Stimulated activated CD8-positive, alpha-beta memory T cell treated with anti-CD3 and anti-CD28 coated beads, Interleukin-12 subunit alpha, Interleukin-12 subunit beta, amount 100 ng/mL, for 24 hours (primary cell): ENCODE measurements around the gene TAC3.
"Not testable (repeated sequence)": the region's sequence is repeated elsewhere in the genome, so short reads cannot be mapped to it uniquely, and the experiment has no call there.

Experiments used
- DNase-seq: peaks from one replicate; pipeline ENCODE4 v3.0.0-alpha.2; 2020; ENCODE audit errors: extremely low read depth

TAC3 gene

DNA sequence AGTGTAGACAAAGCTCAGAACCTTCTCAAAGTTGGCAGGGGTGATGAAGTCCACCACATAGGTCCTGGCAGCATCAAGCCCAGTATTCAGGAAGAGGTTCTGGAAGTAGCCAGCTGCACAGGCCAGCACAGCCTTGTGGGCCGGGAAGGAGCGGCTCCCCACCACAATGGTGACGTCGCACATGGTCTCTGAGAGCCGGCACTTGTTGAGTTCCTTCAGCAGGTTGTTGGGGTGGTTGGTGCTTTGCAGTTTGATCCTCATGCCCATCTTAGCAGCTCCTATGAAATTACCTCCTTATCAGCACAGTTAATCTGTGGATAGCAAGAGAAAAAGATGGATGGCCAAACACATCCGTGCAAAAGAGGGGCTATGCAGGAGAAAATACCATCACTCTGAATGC, 11.7 kb downstream of the TAC3 start:
- no peak for DNase-seq

DNA sequence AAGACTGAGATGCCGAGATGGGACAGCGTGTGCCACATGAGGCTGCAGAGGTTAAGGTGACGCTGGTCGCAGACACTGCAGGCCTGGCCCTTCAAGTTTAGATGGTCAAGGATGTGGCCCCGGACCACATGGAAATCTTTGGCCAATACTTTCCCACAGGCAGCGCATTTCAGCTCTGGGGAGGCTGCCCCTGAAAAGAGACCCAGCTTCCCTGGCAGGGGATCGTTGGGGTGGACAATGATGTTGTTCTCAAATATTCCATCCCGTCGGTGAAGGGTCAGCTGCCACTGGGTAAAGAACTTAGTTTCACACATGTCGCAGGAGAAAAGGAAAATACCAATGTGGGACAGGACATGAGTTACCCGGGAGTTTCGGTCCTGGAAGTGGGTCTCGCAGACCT, 12.9 kb downstream of the TAC3 start:
- no peak for DNase-seq

DNA sequence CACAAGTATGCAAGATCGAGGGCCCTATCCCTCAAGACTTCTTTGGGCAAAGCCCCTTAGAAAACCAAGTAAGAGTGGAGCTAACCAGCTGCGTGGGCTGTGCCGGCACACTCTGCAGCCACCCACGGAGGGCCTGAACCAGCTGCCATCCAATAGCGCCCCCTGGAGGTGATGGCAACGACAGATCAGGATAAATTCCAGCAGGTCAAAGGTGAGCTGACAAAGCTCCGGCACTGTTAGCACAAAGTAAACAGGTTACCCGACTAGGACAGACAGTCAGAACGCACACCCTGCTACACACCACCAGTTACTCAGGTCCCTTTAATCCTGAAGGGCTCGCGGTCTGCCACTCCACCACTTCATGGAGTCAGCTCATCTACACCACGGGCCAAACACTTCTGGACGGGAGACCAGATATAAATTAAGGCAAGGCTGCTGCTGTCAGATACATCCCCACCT, 14.9 kb downstream of the TAC3 start:
- DNase-seq: peak; percentile 50

DNA sequence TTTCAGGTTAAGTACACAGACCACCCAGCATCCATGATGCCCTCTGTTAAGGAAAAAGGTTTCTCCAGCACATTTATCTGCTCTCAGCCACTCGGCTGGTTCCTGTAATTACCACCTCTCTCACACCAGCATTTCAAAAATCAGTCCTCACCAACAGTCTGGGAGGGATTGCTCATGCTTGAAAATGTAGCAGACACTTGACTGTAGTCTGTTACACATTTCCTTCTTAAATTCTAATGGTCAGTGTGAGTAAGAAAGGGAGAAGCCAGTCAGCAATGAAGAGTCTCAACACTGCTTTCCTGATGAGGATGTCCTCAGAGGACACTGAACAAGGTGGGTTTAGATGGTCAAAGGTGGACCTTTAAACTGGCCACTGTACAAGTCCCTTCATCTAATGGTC, 15.9 kb downstream of the TAC3 start:
- no peak for DNase-seq

DNA sequence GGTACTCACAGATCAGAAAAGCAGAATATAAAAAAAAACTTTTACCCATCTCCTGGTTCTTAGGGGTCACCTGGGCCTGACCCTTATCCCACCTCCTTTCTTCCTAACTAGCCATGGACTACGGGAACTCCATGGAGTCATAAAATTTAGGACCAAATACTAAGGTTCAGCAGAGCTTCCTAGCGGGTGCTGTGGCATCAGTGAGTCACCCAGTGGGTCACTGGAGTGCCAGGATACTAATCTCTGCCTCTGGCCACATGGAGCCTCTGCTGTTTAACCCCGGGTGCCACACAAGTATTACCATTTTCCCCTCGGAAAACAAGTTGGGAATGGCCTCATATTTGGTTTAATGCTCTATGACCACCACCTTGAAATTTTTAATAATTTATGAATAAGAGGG, 16.9 kb downstream of the TAC3 start:
- DNase-seq: no peak

DNA sequence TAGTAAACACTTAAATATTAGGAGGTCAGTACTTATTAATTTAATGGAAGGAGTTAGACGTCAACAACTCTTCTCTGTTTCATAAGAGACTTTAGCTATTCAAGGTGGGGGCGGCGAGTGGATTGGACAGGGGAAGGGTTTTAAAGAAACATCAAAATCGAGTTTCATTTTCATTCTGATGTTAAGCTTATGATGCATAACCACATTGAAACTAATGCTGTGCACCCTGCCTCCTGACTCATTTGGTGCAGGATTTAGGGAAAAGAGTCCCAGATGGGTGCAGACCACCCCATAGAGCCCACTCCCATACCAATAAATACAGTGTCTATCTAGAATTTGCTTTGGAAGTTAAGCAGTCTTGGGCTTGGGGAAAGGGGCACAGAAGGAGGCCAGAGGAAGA, 17.3 kb downstream of the TAC3 start:
- no peak for DNase-seq

DNA sequence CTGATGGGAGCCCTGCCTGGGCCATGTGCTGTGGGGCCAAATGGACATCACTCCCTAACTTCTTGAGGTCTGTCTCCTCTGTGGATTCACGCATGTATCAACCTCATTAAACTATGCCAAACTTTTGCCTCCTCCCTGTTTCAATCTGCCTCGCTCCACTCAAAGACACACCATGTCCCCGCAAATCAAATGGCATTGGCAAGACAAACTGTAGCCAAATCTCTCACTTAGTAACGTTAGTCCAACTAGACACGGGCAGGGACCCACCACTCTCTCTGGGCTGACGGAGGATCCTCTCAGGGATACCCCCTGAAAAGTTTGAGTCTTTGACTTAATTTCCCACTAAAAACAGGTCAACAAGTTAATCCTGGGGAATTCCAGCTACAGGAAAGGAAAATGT, 18.0 kb downstream of the TAC3 start:
- no peak for DNase-seq

DNA sequence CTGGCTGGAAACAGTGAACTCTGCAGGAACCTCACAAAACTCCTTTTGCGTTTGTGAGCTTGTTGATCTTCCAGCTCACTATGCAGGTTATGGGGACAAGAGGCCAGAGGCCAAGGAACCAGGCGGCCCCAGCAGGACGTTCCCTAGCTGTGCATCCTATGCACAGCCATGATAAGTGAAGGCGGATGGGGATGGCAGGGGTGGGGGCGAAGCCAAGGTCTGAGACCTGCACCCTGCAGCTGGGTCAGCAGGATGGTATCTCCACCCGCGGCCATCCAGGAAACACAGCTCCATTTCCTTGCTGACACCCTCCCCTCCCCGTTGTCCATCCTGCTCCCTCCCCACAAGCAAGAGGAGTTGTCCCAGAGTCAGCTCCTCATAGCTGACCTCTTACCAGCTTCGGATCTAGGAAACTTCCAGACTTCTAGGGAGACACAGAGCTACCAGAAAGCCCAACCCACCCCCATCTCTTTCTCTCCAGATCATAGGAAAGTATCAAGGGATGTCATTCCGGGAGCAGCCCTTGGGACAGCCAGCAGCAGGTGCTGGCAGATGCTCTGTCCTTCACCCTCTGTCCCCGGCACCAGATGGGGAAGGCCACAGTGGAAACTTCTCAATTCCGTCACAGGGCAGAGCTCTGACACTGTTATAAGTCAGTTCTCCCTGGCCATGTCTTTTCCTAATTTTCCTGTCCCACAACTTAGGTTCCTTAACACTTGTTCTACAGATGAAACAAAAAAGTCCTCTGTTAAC, 19.4 kb downstream of the TAC3 start:
- no peak for DNase-seq

DNA sequence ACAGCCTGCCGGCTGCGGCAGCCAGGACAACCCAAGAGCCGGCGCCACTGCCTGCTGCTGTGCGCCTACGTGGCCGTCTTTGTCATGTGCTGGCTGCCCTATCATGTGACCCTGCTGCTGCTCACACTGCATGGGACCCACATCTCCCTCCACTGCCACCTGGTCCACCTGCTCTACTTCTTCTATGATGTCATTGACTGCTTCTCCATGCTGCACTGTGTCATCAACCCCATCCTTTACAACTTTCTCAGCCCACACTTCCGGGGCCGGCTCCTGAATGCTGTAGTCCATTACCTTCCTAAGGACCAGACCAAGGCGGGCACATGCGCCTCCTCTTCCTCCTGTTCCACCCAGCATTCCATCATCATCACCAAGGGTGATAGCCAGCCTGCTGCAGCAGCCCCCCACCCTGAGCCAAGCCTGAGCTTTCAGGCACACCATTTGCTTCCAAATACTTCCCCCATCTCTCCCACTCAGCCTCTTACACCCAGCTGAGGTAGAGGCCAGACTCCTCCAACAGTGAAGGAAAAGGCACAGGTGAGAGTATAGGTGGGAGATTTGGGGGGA, 20.3 kb downstream of the TAC3 start:
- no peak for DNase-seq

DNA sequence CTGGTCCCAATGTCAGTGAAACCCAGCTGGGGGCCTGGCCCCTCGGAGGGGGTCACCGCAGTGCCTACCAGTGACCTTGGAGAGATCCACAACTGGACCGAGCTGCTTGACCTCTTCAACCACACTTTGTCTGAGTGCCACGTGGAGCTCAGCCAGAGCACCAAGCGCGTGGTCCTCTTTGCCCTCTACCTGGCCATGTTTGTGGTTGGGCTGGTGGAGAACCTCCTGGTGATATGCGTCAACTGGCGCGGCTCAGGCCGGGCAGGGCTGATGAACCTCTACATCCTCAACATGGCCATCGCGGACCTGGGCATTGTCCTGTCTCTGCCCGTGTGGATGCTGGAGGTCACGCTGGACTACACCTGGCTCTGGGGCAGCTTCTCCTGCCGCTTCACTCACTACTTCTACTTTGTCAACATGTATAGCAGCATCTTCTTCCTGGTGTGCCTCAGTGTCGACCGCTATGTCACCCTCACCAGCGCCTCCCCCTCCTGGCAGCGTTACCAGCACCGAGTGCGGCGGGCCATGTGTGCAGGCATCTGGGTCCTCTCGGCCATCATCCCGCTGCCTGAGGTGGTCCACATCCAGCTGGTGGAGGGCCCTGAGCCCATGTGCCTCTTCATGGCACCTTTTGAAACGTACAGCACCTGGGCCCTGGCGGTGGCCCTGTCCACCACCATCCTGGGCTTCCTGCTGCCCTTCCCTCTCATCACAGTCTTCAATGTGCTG, 21.0 kb downstream of the TAC3 start:
- DNase-seq: no peak

DNA sequence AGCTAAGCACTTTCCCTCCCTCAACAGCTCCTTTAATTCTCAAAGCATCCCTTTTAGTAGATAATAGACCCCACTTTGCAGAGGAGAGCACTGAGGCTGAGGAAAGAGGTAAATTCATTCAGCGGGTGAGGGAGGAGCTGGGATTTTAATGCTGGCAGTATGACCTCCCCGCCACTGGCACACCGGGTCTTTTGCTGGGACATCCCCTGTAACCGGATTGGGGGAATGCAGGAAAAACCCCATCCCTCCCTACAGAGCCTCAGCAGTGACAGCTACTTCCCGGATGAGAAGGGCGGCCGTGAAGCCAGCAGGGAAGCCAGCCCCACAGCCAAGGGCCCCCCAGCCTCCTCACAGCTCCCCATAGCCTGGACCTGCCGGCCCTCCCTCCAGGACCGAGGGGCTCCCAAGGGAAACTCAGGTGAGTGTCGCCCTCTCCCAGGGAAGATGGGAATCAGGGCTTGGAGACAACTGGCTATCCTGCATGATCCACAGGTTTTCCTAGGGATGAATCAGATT, 22.0 kb downstream of the TAC3 start:
- no peak for DNase-seq

DNA sequence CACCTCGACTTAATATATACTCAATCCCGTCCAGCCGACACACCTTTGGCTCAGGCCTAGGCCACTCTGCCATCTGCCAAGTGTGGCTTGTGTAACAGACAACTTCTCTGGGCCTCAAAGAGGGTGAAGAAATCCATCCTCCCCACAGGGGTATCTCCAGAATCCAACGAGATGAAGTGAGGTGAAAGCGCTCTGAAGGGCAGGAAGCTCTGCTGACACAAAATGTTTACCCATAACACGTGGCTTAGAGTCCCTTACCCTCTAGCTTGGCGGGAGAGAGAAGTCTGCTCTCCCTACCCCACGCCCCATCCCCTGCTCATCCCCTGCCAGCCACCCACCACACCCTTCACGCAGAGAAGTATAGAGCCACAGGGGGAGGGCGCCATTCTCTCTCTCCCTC, 23.0 kb downstream of the TAC3 start:
- no peak for DNase-seq

DNA sequence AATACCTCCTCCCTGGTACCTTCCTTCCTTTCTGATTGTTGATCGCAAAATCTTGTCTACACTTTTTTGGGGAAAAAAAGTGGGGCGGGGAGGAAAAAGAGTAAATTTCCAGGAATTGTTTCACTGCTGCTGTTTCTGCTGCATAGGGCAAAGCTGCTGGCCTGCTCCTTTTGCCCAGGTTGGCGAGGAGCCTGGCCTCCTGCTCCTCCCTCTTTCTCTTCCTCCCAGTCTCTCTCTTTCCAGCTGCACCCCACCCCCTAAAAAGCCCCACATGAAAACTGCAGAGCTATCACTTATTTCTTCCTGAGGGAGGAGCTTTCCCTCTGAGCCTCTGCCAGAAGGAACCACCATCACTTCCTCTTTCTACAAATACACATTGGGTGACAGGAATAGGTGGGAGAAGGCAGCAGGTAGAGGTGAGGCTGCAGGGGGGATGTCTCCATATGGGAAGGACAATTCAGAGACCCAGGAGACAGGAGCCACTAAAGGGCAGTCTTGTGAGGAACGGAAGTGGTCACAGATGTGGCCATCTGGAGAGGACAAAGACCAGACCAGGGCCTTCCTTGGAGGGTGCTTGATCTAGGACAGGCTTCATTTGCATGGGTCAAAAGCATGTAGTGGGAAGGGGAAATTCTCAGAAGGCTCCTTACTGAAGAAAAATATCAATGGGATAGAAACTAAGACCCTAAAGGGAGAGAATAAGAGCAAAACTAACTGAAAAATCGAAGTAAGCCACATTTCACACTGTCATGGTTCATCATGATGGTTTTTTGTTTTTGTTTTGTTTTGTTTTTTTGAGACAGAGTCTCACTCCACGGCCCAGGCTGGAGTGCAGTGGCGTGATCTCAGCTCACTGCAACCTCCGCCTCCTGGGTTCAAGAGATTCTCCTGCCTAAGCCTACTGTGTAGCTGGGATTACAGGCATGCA, 24.7 kb downstream of the TAC3 start:
- DNase-seq: no peak

DNA sequence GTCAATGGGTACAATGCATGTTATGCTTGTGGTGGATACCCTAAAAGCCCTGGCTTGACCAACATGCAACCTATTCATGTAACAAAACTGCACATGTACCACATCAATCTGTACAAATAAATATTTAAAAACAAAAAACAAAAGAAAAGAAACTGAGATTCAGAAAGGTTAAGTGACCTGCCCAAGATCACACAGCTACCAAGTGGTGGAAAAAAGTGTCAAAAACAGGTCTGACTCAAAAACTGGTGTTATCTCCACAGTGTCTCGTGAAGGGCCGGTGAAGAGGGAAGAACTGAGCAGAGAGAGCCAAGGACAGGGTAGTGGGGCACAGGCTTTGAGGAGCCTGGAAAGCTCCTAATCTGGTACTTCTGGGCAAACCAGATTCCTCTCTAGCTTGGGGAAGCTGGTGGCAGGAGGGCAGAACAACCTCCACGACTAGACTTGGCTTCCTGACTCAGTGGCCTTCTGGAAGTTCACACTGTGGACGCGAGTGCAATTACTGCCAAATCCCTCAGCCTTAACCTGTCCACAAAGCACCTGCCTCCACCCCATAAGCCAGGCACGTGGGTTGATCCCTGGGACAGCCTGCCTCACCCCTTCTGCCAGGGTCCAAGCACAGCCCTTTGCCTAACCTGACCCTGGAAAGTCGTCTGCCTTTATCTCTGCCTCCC, 25.5 kb downstream of the TAC3 start:
- no peak for DNase-seq

DNA sequence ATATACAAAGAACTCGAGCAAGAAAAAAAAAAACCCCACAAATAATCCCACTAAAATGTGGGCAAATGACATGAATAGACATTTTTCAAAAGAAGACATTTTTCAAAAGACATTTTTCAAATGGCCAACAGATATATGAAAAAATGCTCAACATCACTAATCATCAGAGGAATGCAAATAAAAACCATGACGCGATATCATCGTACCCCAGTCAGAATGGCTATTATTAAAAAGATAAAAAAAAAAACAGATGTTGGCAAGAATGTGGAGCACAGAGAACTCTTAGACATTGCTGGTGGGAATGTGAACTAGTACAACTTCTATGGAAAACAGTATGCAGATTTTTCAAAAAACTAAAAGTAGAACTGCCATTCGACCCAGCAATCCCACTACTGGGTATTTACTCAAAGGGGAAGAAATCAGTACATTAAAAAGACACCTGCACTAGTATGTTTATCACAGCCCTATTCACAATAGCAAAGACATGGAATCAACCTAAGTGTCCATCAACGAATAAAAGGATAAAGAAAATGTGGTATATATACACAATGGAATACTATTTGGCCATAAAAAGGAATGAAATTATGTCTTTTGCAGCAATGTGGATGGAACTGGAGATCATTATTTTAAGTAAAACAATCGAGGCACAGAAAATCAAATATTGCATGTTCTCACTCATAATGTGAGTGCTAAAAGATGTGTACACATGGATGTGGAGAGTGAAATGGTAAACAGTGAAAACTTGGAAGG, 26.3 kb downstream of the TAC3 start:
- no peak for DNase-seq

DNA sequence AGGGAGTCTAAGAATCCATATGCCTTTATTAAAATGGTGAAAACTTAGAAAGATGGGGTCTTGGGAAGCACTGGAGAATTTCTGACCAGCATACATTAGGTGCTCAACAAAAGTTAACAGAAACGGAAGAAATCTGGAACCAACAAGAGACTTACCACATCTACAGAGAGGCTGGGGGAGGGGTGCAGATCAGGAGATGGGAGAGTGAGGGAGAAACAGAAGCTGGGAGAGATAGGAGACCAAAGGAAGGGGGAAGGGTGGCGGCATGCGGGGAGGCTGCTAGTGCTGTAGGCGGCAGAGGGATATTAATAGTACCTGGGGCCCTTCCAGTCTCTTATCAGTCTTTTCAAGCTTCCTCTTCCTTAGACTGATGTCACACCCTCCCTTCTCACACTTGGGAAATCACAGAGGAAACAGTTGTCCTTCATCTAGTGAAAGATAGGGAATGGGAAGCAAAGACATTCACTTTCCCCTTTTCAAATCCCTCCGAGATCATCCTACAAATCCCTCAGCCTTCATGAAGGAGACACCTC, 28.1 kb downstream of the TAC3 start:
- DNase-seq: no peak

DNA sequence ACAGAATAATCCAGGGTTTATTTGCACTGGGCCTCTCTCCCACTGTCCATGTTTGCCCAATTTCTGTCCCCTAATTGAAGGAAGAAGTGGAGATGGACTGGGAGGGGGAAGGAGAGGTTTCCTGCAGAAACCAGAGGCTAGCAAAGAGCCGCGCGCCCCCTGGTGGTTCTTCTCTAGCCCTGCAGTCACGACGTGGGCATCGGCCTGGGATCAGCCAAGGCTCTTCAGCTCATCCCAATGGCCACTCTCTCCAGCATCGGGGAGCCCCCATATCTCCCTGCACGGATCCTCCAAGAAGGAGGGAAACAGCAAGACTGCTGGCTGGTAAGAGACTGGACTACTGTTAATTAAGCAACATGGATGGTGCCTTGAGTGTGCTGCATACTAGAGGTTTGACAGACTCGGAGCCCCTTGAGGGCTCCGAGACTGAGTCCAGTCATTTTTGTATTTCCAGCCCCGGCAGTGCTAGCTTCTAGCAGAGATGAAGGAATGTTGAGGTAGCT, 28.7 kb downstream of the TAC3 start:
- DNase-seq: no peak

DNA sequence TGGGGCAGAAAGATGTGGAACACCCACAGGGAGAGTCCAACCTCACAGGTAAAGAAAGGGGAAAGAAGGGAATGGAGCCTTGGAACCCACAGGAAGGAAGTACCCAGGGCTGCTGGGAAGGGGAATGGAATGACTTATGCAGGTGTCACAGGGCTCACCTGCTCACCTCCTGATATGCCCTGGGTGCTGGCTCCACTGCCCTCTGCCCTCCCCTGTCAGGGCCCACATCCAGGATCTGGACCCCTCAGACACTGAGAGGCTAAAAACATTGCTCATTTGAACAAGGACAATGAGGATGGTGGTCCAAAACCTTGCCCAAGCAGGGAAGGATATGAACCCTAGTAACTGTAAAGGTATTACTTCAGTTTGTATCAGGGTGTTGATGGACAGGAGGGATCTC, 29.3 kb downstream of the TAC3 start:
- no peak for DNase-seq

DNA sequence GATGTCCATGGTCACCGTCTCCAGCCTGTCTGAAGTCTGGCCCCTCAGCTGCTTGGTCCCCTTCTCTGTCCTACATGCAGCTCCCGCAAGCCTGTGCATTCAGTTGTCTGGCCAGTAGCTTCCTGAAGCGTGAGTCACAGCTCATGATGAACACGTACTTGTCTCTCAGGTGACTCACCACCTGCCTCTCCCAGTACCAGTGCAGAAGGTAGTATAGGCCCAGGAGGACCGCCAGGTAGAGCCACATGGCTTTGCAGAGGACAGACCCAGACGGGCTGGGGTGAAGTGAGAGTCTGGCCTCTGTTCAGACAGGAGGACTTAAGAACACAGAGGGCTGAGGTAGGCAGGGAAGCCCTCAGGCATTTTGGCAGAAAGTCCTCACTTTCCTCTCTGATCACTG, 30.6 kb downstream of the TAC3 start:
- not testable (repeated sequence) for DNase-seq

DNA sequence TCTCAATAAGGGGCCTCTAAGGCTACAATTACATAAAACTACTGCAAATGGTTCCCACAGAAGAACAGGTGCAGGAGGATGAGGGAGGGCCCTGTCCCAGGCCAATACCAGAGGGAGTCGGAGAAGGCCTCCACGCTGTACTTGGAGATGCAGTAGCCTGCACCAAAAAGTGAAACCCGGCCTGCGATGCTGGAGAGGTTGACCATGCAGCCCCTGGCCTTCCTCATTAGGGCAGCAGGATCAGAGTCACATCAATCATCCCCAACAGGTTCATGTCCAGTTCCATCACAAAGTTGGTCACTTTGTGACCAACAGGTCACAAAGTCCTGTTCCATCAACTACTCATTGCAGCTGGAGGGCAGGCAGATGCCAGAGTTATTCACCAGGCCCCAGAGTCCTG, 32.9 kb downstream of the TAC3 start:
- no peak for DNase-seq
